T-helper 1 cell treated with Interleukin-12 subunit alpha and Interleukin-12 subunit beta and Interleukin-4 antibody, amounts not matched to agents 30 μg/mL and 1 μg/mL, for 36 hours (primary cell): Measurements from ENCODE around the gene GPER1.
"Not testable (repeated sequence)": the region's sequence is repeated elsewhere in the genome, so short reads cannot be mapped to it uniquely, and the experiment has no call there.

Experiments
- H3K27ac Mint-ChIP-seq: one replicate; pipeline ENCODE4 v1.8.0; 2021; ENCODE audit warnings: mild to moderate bottlenecking, mixed read lengths
- H3K27me3 Mint-ChIP-seq: one replicate; pipeline ENCODE4 v1.8.0; 2021; ENCODE audit warnings: low read depth, mixed read lengths
- H3K36me3 Mint-ChIP-seq: one replicate; pipeline ENCODE4 v1.8.0; 2021; ENCODE audit warnings: low read depth, mixed read lengths
- H3K4me1 Mint-ChIP-seq: one replicate; pipeline ENCODE4 v1.8.0; 2021; ENCODE audit warnings: low read depth, mixed read lengths
- H3K4me3 Mint-ChIP-seq: one replicate; pipeline ENCODE4 v1.8.0; 2021; ENCODE audit warnings: mild to moderate bottlenecking, moderate library complexity, mixed read lengths
- H3K9me3 Mint-ChIP-seq: one replicate; pipeline ENCODE4 v1.8.0; 2021; ENCODE audit warnings: mixed read lengths

Gene GPER1

GRCh38 chr7:1131471-1132265, 43.8 kb downstream of the GPER1 start:
- H3K27me3 Mint-ChIP-seq = no peaks in the 10 kb centered on the region
- H3K4me3 Mint-ChIP-seq = no peak overlapping the region
- H3K4me1 Mint-ChIP-seq = peaks cover 1% of the 10 kb centered on the region
- H3K27ac Mint-ChIP-seq = no peak overlapping the region
- no peaks in the 10 kb centered on the region for H3K9me3 Mint-ChIP-seq
- H3K36me3 Mint-ChIP-seq = peaks cover 3% of the 10 kb centered on the region

DNA sequence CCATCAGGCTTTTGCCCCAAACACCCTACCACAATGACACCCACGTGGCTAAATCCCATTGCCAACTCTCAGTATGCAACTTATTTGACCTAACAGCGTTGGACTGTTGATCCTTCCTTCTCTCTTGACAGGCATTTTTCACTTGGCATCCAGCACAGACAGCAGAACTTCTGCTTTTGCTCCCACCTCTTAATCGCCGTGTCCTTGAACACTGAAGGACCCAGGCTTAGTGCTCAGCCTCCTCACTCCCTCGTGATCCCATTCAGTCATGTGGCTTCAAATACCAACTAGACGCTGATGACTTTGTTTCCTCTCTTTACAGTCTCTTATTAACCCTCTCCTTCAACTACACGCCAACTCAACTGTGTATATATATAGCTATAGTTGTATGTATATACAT, 47.0 kb downstream of the GPER1 start:
- Mint-ChIP-seq H3K4me1 (peaks cover 8% of the 10 kb centered on the region), H3K9me3 (no peaks in the 10 kb centered on the region), H3K27me3 (no peaks in the 10 kb centered on the region), H3K4me3 (no peak overlapping the region), H3K36me3 (peaks cover 3% of the 10 kb centered on the region), H3K27ac (no peak overlapping the region)

- no peaks in the 10 kb centered on the region for H3K27me3 Mint-ChIP-seq
- peak overlapping the region; percentile 89 for H3K4me3 Mint-ChIP-seq
- H3K4me1 Mint-ChIP-seq = peaks cover 8% of the 10 kb centered on the region
- H3K36me3 Mint-ChIP-seq = peaks cover 3% of the 10 kb centered on the region
- H3K27ac Mint-ChIP-seq = peak overlapping the region; percentile 86
- H3K9me3 Mint-ChIP-seq = no peaks in the 10 kb centered on the region
Observed at GRCh38 chr7:1136841-1137516, 49.1 kb downstream of the GPER1 start.

DNA sequence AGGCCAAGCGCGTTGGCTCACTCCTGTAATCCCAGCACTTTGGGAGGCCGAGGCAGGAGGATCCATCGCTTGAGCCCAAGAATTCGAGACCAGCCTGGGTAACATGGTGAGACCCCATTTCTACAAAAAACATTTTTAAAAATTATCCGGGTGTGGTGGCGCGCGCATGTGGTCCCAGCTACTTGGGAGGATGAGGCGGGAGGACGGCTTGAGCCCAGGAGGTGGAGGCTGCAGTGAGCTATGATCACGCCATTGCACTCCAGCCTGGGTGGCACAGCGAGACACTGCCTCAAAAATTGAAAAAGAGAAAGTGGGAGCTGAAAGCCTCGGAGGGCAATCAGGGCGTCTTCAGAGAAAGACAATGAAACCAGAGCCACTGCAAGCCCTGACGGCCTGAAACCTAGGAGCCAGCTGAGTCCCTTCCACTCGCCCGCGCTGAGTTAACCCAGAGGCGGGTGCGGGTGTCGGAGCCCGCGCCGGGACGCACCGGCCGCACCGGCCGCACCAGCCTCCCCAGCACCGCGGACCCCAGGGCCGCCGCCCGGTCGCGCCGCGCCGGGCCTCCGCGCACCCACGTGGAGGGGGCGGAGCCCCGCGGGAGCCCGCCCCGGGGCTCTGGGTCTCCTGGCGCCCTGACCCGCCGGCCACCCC, 49.7 kb downstream of the GPER1 start:
- peak overlapping the region; percentile 86 for H3K27ac Mint-ChIP-seq
- H3K27me3 Mint-ChIP-seq = no peaks in the 10 kb centered on the region
- H3K36me3 Mint-ChIP-seq = peaks cover 2% of the 10 kb centered on the region
- no peaks in the 10 kb centered on the region for H3K9me3 Mint-ChIP-seq
- peaks cover 8% of the 10 kb centered on the region for H3K4me1 Mint-ChIP-seq
- peak overlapping the region; percentile 89 for H3K4me3 Mint-ChIP-seq

DNA sequence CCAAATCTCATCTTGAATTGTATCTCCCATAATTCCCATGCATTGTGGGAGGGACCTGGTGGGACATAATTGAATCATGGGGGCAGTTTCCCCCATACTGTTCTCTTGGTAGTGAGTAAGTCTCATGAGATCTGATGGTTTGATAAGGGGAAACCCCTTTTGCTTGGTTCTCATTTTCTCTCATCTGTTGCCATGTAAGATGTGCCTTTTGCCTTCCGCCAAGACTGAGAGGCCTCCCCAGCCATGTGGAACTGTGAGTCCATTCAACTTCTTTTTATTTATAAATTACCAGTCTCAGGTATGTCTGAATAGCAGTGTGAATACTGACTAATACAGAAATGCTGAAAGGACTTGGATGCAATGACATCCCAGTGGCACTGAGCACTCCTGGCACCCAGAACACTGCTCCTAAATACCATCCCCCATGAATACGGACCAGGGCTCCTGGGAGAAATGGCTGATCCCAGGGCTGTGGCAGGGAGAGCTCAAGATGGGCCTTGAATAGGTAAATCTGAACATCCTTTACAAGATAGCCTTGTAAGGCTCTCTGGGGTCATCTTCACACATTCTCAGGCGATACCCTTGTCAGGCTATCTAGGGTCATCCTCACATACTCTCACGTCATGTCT, 52.7 kb downstream of the GPER1 start:
- Mint-ChIP-seq H3K27me3 (no peaks in the 10 kb centered on the region), H3K9me3 (no peaks in the 10 kb centered on the region), H3K36me3 (no peaks in the 10 kb centered on the region), H3K4me3 (no peak overlapping the region), H3K27ac (no peak overlapping the region), H3K4me1 (peaks cover 8% of the 10 kb centered on the region)

DNA sequence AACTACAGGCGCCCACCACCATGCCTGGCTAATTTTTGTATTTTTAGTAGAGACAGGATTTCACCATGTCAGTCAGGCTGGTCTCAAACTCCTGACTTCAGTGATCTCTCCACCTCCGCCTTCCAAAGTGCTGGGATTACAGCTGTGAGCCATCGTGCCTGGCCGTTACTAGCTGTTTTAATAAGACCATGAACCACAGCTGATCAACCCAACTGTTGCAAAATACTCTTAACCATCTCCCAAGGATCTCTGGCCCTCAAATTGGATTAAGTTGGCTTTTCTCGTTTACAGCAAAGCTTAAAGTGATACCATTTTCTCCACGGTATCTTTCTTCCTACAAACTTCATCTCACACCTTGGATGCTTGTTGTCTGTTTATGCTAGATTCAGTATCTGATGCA, 53.7 kb downstream of the GPER1 start:
- peaks cover 7% of the 10 kb centered on the region for H3K4me1 Mint-ChIP-seq
- H3K36me3 Mint-ChIP-seq = no peaks in the 10 kb centered on the region
- H3K4me3 Mint-ChIP-seq = no peak overlapping the region
- H3K27me3 Mint-ChIP-seq = no peaks in the 10 kb centered on the region
- no peaks in the 10 kb centered on the region for H3K9me3 Mint-ChIP-seq
- no peak overlapping the region for H3K27ac Mint-ChIP-seq

GRCh38 chr7:1142051-1142635, 54.2 kb downstream of the GPER1 start:
- Mint-ChIP-seq H3K27ac (no peak overlapping the region), H3K9me3 (no peaks in the 10 kb centered on the region), H3K36me3 (no peaks in the 10 kb centered on the region), H3K4me1 (peaks cover 2% of the 10 kb centered on the region), H3K27me3 (no peaks in the 10 kb centered on the region), H3K4me3 (no peak overlapping the region)

DNA sequence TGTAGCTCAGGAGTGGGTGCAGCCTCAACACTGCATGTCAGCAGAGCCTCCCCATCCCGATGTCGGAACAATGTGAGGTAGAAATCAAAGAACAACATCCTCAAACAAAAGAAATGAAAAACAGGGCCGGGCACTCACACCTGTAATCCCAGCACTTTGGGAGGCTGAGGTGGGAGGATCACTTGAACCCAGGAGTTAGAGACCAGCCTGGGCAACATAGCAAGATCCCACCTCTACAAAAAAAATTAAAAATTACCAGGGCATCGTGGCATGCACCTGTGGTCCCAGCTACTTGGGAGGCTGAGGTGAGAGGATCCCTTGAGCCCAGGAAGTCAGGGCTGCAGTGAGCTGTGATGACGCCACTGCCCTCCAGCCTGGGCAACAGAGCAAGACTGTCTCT, 55.1 kb downstream of the GPER1 start:
- H3K27me3 Mint-ChIP-seq, H3K36me3 Mint-ChIP-seq, H3K4me1 Mint-ChIP-seq, H3K9me3 Mint-ChIP-seq, H3K27ac Mint-ChIP-seq, H3K4me3 Mint-ChIP-seq: not testable (repeated sequence)
